ENCODE results near the gene COG6.
A peak's percentile ranks its signal among the peaks of the same experiment; 100 is the strongest.

Gene COG6

DNA sequence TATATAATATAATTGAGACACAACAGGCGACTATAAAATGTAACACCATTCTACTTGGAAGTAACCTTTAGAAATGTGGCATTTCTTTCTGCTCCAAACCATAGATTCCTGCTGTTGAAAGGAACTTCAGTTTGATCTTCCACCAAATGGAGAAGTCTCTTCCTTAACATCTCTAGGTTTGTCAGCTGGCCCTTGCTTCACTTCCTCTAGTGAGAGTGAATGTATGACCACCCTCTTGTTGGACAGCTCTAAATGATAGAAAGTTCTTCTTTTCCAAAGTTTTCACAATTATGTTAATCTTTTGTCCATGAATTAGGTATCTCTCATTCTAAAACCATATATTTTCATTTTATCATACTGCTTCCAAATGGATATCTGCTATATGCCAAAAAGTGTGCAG, 13.8 kb upstream of the COG6 start:
- Histone ChIP-seq H3K27ac (ENCODE audit: low read length) (no peak overlapping the region), H3K4me1 (ENCODE audit: control insufficient read depth in 1 of 2, insufficient read depth in 2 of 2, low read length in 2 of 2) (no peaks in the 10 kb centered on the region), H3K4me3 (ENCODE audit: low read depth in 1 of 2, low read length in 2 of 2) (no peak overlapping the region), H3K9me3 (ENCODE audit: control insufficient read depth in 1 of 2, low read length in 2 of 2) (no peaks in the 10 kb centered on the region), H3K36me3 (ENCODE audit: control insufficient read depth in 1 of 2, insufficient read depth in 2 of 2, low read length in 2 of 2) (no peaks in the 10 kb centered on the region), H3K27me3 (ENCODE audit: low read depth, low read length) (no peaks in the 10 kb centered on the region)

DNA sequence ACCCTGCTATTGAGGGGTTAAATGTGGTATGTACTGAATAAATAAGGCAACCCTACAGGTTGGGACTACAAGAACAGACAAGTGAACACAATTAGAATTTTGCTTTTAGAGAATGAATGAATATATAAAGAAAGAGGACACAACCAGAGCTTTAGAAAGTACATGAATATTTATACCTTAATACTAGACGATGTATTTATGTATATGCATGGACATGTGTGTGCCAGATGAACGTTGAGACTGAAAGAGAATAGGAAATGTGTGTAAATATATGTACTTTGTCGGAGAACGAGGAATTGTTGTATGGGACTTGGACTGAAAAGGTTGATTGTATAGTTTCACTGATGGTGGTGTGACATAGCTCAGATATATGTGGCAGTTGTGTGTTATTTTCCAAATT, 9.3 kb upstream of the COG6 start:
- H3K4me1 ChIP-seq (ENCODE audit: control insufficient read depth in 1 of 2, insufficient read depth in 2 of 2, low read length in 2 of 2): no peaks in the 10 kb centered on the region
- no peak overlapping the region for H3K27ac ChIP-seq (ENCODE audit: low read length)
- H3K27me3 ChIP-seq (ENCODE audit: low read depth, low read length): no peaks in the 10 kb centered on the region
- H3K9me3 ChIP-seq (ENCODE audit: control insufficient read depth in 1 of 2, low read length in 2 of 2): no peaks in the 10 kb centered on the region
- H3K36me3 ChIP-seq (ENCODE audit: control insufficient read depth in 1 of 2, insufficient read depth in 2 of 2, low read length in 2 of 2): no peaks in the 10 kb centered on the region
- no peak overlapping the region for H3K4me3 ChIP-seq (ENCODE audit: low read depth in 1 of 2, low read length in 2 of 2)

DNA sequence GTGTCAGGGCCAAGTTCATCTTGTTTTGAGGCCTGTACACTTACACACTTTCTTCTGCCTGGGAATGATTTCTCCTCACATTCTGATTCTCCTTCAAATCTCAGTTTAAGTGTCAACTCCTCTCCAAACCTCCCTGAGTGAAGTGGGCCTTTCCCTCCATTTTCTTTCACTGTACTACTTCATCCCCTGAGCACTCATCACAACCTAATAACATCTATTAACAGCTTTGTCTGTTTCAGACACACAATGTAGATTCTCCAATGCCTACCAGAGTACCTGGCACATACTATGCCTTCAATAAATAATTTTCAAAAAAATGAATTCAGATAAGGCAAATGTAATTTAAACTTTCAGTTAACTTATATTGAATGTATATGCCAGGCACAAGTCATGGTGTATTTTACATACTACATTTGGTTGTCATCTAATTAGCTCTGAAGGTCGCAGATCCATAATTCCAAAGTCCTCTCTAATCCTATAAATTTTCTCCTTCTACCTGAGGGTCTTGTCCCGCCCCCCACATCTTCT, 357 bp upstream of the COG6 start:
- no peaks in the 10 kb centered on the region for H3K9me3 ChIP-seq (ENCODE audit: control insufficient read depth in 1 of 2, low read length in 2 of 2)
- peaks cover 0 to 19% of the 10 kb centered on the region in 2 donors for H3K4me1 ChIP-seq (ENCODE audit: control insufficient read depth in 1 of 2, insufficient read depth in 2 of 2, low read length in 2 of 2)
- peak overlapping the region; percentile 90 to 95 for H3K4me3 ChIP-seq (ENCODE audit: low read depth in 1 of 2, low read length in 2 of 2)
- H3K27me3 ChIP-seq (ENCODE audit: low read depth, low read length): no peaks in the 10 kb centered on the region
- H3K27ac ChIP-seq (ENCODE audit: low read length): no peak overlapping the region
- peaks cover 0 to under 1% of the 10 kb centered on the region in 2 donors for H3K36me3 ChIP-seq (ENCODE audit: control insufficient read depth in 1 of 2, insufficient read depth in 2 of 2, low read length in 2 of 2)

DNA sequence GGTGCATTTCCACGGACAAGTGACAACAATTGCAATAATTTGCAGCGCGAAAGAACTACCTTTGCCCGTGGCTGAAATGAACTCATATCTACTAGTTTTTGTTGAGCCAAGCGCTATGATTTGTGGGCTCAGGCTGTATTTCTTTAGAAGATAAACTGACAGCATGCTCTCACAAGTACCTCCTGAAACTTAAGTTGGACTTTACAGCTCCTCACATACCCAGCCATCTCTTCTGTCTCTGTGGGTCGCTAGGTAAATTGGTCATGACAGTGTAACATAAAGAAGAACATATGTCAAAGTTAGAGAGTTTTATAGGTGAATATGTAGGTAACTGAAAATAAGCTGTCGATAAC, 839 bp downstream of the COG6 start:
- H3K36me3 ChIP-seq (ENCODE audit: control insufficient read depth in 1 of 2, insufficient read depth in 2 of 2, low read length in 2 of 2): peaks cover 7 to 8% of the 10 kb centered on the region in 2 donors
- no peaks in the 10 kb centered on the region for H3K9me3 ChIP-seq (ENCODE audit: control insufficient read depth in 1 of 2, low read length in 2 of 2)
- no peak overlapping the region for H3K27ac ChIP-seq (ENCODE audit: low read length)

DNA sequence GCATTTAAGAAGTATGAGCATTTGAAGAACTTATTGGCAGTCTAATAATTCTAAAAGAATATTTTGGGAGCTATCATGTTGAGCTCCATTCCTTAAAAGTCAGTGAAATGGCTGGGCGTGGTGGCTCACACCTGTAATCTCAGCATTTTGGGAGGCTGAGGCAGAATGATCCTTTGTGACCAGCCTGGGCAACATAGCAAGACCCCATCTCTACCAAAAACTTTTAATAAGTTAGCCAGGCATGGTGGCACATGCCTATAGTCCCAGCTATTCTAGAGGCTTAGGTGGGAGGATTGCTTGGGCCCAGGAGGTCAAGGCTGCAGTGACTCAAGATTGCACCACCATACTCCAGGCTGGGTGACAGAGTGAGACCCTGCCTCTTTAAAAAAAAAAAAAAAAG, 8.0 kb downstream of the COG6 start:
- Histone ChIP-seq H3K36me3 (ENCODE audit: control insufficient read depth in 1 of 2, insufficient read depth in 2 of 2, low read length in 2 of 2) (peaks cover 16 to 24% of the 10 kb centered on the region in 2 donors), H3K27ac (ENCODE audit: low read length) (no peak overlapping the region), H3K4me3 (ENCODE audit: low read depth in 1 of 2, low read length in 2 of 2) (no peak overlapping the region), H3K27me3 (ENCODE audit: low read depth, low read length) (no peaks in the 10 kb centered on the region), H3K4me1 (ENCODE audit: control insufficient read depth in 1 of 2, insufficient read depth in 2 of 2, low read length in 2 of 2) (no peaks in the 10 kb centered on the region), H3K9me3 (ENCODE audit: control insufficient read depth in 1 of 2, low read length in 2 of 2) (no peaks in the 10 kb centered on the region)

More for the DNA sequence above, 839 bp downstream of the COG6 start:
- H3K4me3 ChIP-seq (ENCODE audit: low read depth in 1 of 2, low read length in 2 of 2): peak overlapping the region; percentile 90 to 95
- no peaks in the 10 kb centered on the region for H3K27me3 ChIP-seq (ENCODE audit: low read depth, low read length)
- H3K4me1 ChIP-seq (ENCODE audit: control insufficient read depth in 1 of 2, insufficient read depth in 2 of 2, low read length in 2 of 2): peaks cover 0 to 19% of the 10 kb centered on the region in 2 donors

DNA sequence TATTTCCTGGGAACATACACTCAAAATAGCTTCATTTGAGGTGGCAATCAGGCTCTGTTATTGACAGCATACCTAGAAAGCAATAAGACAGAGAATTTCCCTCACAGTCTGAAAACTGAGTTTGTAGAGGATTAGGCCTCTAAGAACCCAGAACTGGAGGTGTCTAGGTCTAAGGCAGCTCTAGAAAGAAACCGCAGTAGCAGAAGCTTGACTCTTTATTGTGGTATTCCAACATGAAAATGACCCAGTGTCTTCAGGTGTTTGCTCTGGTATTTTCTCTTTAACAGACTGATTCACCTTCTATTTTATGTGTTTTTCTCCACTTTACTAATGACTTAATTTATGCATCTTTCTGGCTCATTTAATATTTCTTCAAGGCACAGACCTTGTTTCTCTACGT, 8.5 kb downstream of the COG6 start:
- H3K9me3 ChIP-seq (ENCODE audit: control insufficient read depth in 1 of 2, low read length in 2 of 2): no peaks in the 10 kb centered on the region
- peaks cover 16 to 24% of the 10 kb centered on the region in 2 donors for H3K36me3 ChIP-seq (ENCODE audit: control insufficient read depth in 1 of 2, insufficient read depth in 2 of 2, low read length in 2 of 2)
- no peak overlapping the region for H3K27ac ChIP-seq (ENCODE audit: low read length)
- H3K4me1 ChIP-seq (ENCODE audit: control insufficient read depth in 1 of 2, insufficient read depth in 2 of 2, low read length in 2 of 2): no peaks in the 10 kb centered on the region
- H3K27me3 ChIP-seq (ENCODE audit: low read depth, low read length): no peaks in the 10 kb centered on the region
- no peak overlapping the region for H3K4me3 ChIP-seq (ENCODE audit: low read depth in 1 of 2, low read length in 2 of 2)

DNA sequence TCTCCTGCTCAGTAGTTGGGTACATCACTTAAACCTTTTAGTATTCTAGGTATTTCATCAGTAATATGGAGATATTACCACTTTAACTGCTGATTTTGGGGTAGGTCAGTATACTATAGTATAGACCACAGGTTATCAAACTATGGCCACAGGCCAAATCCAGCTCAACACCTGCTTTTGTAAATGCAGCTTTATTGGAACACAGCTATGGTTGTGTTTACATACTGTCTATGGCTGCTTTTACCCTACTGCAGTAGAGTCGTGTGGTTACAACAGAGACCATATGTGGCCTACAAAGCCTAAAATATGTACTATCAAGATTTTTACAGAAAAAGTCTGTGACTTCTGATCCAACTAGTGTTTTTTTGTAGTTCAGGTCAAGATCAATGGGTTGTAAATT, 10.3 kb downstream of the COG6 start:
- Histone ChIP-seq H3K4me1 (ENCODE audit: control insufficient read depth in 1 of 2, insufficient read depth in 2 of 2, low read length in 2 of 2) (no peaks in the 10 kb centered on the region), H3K27ac (ENCODE audit: low read length) (no peak overlapping the region), H3K27me3 (ENCODE audit: low read depth, low read length) (no peaks in the 10 kb centered on the region), H3K4me3 (ENCODE audit: low read depth in 1 of 2, low read length in 2 of 2) (no peak overlapping the region), H3K36me3 (ENCODE audit: control insufficient read depth in 1 of 2, insufficient read depth in 2 of 2, low read length in 2 of 2) (peaks cover 13 to 20% of the 10 kb centered on the region in 2 donors), H3K9me3 (ENCODE audit: control insufficient read depth in 1 of 2, low read length in 2 of 2) (no peaks in the 10 kb centered on the region)

DNA sequence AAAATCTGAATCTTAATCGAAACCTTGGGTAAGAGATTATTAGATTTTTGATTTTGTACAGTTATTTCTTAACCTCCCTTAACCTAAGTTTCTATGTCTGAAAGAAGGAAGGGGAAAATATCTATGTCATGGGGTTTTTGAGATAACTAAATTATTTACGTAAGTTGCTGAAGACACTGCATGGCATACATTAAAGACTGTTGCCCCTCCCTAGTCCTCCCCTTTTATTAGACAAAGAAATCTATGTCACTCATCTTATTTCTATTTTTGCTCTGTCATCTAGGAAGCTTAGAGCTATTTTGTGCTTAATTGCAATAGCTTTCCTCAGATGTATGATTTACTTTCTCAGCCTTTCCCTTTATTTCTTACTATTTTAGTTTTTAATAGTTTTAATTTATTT, 15.0 kb downstream of the COG6 start:
- no peaks in the 10 kb centered on the region for H3K9me3 ChIP-seq (ENCODE audit: control insufficient read depth in 1 of 2, low read length in 2 of 2)
- H3K4me1 ChIP-seq (ENCODE audit: control insufficient read depth in 1 of 2, insufficient read depth in 2 of 2, low read length in 2 of 2): no peaks in the 10 kb centered on the region
- H3K27me3 ChIP-seq (ENCODE audit: low read depth, low read length): no peaks in the 10 kb centered on the region
- H3K27ac ChIP-seq (ENCODE audit: low read length): no peak overlapping the region
- no peak overlapping the region for H3K4me3 ChIP-seq (ENCODE audit: low read depth in 1 of 2, low read length in 2 of 2)
- H3K36me3 ChIP-seq (ENCODE audit: control insufficient read depth in 1 of 2, insufficient read depth in 2 of 2, low read length in 2 of 2): peaks cover 4 to 12% of the 10 kb centered on the region in 2 donors

DNA sequence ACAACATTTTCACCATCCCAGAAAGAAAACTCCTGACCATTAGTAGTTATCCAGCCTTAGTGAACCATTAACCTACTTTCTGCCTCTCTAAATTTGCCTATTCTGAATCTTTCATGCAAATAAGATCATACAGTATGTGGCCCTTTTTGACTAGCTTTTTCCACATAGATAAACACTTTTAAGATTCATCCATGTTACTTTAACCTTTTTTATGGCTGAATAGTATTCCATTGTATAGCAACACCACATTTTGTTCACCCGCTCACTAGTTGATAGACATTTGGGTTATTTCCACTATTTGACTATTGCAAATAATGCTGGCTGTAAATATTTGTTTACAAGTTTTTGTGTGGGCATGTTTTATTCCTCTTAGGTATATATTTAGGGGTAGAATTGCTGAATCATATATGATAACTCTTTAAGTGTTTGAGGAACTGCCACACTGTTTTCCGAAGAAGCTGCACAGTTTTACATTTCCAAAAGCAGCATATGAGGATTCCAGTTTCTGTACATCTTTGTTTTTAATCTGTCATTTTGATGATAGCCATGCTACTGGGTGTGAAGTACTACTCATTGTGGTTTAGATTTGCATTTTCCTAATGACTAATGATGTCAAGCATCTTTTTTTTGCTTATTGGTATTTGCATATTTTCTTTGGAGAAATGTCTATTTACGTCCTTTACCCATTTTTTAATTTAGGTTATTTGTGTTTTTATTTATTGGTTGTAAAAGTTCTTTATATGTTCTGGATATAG, 17.1 kb downstream of the COG6 start:
- Histone ChIP-seq H3K27me3 (ENCODE audit: low read depth, low read length) (no peaks in the 10 kb centered on the region), H3K27ac (ENCODE audit: low read length) (no peak overlapping the region), H3K36me3 (ENCODE audit: control insufficient read depth in 1 of 2, insufficient read depth in 2 of 2, low read length in 2 of 2) (peaks cover 0 to 5% of the 10 kb centered on the region in 2 donors), H3K4me1 (ENCODE audit: control insufficient read depth in 1 of 2, insufficient read depth in 2 of 2, low read length in 2 of 2) (no peaks in the 10 kb centered on the region), H3K4me3 (ENCODE audit: low read depth in 1 of 2, low read length in 2 of 2) (no peak overlapping the region), H3K9me3 (ENCODE audit: control insufficient read depth in 1 of 2, low read length in 2 of 2) (no peaks in the 10 kb centered on the region)

DNA sequence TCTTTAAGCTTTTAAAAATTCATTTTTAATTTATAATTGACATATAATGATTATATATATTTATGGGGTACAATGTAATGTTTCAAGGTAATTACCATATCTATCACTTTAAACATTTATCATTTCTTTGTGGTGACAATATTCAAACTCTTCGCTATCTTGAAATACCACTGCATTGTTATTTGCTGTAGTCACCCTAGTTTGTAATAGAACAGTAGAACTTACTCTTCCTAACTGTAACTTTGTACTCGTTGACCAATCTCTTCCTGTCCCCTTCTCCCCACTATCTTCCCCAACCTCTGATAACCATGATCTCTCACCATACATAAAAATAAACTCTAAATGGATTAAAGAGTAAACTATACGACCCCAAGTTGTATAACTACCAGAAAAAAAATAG, 20.4 kb downstream of the COG6 start:
- Histone ChIP-seq H3K27me3 (ENCODE audit: low read depth, low read length) (no peaks in the 10 kb centered on the region), H3K4me3 (ENCODE audit: low read depth in 1 of 2, low read length in 2 of 2) (no peak overlapping the region), H3K36me3 (ENCODE audit: control insufficient read depth in 1 of 2, insufficient read depth in 2 of 2, low read length in 2 of 2) (peaks cover 8 to 17% of the 10 kb centered on the region in 2 donors), H3K4me1 (ENCODE audit: control insufficient read depth in 1 of 2, insufficient read depth in 2 of 2, low read length in 2 of 2) (no peaks in the 10 kb centered on the region), H3K27ac (ENCODE audit: low read length) (no peak overlapping the region), H3K9me3 (ENCODE audit: control insufficient read depth in 1 of 2, low read length in 2 of 2) (no peaks in the 10 kb centered on the region)

DNA sequence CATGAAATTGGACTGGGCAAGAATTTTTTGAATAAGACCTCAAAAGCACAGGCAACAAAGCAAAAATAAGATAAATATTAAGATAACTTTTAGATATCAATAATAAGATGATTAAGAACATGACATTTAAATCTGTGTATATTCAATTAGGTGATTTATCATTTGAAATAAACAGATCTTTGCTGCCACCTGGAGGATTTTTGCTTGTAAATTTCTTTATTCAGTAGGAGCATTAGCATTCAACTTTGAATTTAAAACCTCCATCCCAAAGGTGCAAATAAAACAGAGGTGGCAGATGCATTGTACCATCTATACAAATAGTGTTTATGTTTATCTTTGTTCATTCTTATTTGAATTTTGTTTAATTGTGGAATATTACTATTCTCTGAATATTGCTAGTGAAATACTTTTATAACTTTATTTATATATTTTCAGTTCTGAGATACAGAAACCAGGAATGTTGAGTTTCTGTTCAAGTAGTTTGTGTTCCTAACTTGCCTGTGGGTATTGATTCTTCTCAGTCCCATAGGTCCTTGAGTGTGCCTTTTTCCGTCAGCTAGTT, 20.9 kb downstream of the COG6 start:
- no peaks in the 10 kb centered on the region for H3K4me1 ChIP-seq (ENCODE audit: control insufficient read depth in 1 of 2, insufficient read depth in 2 of 2, low read length in 2 of 2)
- no peak overlapping the region for H3K4me3 ChIP-seq (ENCODE audit: low read depth in 1 of 2, low read length in 2 of 2)
- H3K27ac ChIP-seq (ENCODE audit: low read length): no peak overlapping the region
- H3K36me3 ChIP-seq (ENCODE audit: control insufficient read depth in 1 of 2, insufficient read depth in 2 of 2, low read length in 2 of 2): peaks cover 13 to 17% of the 10 kb centered on the region in 2 donors
- no peaks in the 10 kb centered on the region for H3K9me3 ChIP-seq (ENCODE audit: control insufficient read depth in 1 of 2, low read length in 2 of 2)
- H3K27me3 ChIP-seq (ENCODE audit: low read depth, low read length): no peaks in the 10 kb centered on the region

All from muscle layer of duodenum (tissue), 2 donors.